Renal cortical epithelial cell (primary cell): ENCODE measurements around the gene NOVA1. TPM values are rescaled to one million over a fixed set of nuclear protein-coding genes. Genes with fewer than 3 reads are reported as not detected.

Source experiments
- DNase-seq: peaks from one replicate; pipeline ENCODE4 v3.0.0-alpha.2; 2011; ENCODE audit warnings: low read depth
- total RNA-seq: library from RNA; depleted of rRNA; stranded (reverse); fragments of >200 nt; gene quantifications from 2 replicates; pipeline ENCODE4 v1.2.3, GENCODE V29; 2014

Gene NOVA1
- total RNA-seq, 1 donor from 2014 or later, result 2.3 TPM

- no peak for DNase-seq
Measured at GRCh38 chr14:26593357-26593756, 4.5 kb downstream of the NOVA1 start.

DNA sequence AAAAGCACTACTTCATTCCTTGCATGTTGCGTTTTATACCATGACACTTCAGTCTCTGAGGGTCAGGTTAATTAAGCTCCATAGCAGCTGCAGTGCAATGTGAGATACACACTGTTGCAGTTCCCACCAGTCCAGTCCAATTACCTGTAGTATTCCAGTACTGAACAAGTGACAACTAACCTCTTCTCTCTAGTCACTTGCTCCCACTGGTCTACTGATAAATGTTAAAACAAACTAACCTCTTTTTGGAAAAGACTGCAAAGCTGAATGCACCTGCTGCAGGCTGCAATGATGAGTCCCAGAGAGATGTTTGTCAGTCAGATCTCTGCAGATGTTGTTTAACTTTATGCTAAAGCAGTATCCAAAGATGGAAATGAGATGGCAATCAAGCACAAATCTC is 7.9 kb downstream of the NOVA1 start:
- no peak for DNase-seq

- DNase-seq, result no peak
Measured at GRCh38 chr14:26577711-26578110, 20.1 kb downstream of the NOVA1 start.

DNA sequence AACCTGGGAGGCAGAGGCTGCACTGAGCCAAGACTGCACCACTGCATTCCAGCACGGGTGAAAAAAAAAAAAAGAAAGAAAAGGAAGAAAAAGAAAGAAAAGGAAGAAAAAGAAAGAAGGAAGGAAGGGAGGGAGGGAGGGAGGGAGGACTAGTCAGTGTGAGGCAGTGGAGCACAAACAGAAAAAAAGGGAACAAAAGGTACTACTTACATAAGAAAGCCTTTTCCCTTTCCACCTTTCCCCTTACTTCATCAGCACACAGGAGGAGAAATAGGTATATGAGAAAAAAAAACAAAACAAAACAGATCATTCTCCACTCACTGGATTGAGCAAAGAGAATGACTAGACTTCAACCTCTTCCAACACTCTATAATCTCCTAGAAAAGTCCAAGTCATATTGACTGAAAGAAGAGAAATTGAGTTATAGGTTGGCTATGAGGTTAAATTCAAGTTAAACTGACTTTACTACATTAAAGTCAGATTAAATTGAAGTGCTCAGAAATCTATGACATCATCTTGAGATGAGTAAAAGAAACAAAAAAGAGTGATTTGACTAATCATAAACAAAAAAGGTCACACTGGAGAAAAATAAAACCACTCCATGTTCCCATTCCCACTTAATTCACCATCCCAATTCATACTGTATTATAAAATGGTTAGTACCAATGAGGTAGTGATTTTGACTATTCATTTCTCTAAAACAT is 43.6 kb downstream of the NOVA1 start:
- no peak for DNase-seq

DNA sequence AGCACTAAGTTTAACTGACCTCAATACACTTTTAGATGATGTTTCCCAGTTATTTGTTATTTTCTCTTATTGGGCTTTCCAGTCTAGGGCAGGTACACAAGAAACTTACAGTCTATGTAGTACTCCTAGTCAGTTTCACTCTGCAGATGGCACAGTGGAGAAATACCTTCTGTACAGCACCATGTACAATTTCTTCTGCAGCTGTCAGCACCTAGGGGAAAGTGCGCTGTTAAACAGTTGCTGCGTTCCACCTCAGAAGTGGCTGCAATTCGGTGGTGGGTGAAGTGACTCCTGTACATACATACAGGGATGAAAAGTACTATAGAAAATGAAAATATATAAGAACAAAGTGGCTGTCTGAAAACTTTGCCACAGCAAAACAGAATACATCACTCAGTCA is 48.3 kb downstream of the NOVA1 start:
- DNase-seq, result no peak

DNA sequence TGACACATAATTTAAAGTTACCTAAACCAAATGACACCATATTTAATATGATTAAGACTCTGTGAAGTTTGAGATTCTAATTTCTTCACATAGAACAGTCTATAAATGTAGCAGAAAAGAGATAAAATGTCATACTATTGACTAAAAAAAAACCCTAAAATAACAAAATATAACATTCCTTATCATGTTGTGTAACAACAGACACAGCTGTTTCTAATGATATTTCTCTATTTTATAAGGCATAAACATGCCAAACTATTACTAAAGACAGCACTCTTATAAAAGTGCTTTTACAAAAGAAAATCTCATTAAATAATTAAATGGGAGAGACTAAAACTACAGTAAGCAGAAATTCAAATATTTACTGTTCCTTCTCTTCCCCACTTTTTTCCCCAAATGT is 49.4 kb downstream of the NOVA1 start:
- DNase-seq, result no peak

DNA sequence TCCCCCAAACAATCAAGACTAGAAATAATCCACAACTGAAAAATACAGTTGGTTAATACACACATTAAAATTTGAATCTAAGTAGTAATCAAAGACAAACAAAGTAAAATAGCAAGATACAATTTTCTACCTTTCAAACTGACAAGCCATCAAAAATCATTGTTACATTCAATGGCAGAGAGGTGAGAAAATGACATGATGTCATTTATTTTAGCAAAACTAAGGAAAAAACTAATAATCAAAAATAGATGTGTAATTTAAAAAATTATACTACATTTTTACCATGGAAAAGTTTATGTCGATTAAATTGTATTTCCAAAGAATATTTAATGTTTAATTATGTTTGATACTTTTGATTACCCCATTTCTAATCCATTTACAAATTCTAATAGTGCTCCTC is 59.7 kb downstream of the NOVA1 start:
- no peak for DNase-seq

- peak; percentile 28 for DNase-seq
Measured at GRCh38 chr14:26531894-26532293, 65.9 kb downstream of the NOVA1 start.

GRCh38 chr14:26528415-26529182 is 69.2 kb downstream of the NOVA1 start:
- no peak for DNase-seq

- DNase-seq, result peak; percentile 58
Measured at GRCh38 chr14:26527095-26527494, 70.7 kb downstream of the NOVA1 start.

GRCh38 chr14:26526137-26526536 is 71.7 kb downstream of the NOVA1 start:
- DNase-seq, result peak; percentile 30

GRCh38 chr14:26525085-26525484 is 72.7 kb downstream of the NOVA1 start:
- DNase-seq, result no peak

DNA sequence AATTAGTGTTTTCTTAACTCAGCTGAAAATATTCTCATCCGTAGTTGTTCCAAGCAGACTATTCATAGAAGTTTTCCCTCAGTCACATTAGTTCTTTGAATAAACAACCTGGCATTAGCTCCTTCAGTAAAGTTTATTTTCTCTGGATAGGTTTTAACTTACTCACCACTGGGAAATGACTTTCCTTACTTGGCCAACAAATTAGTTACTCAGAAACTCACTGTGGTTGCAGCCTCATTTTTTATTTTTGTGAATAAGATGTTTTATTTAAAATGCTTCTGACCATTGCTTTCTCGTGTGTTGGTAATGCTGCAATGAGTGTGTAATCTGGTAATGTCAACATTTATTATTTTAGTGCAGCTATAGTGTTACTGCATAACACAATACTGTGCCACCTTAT is 74.9 kb downstream of the NOVA1 start:
- peak; percentile 85 for DNase-seq

DNA sequence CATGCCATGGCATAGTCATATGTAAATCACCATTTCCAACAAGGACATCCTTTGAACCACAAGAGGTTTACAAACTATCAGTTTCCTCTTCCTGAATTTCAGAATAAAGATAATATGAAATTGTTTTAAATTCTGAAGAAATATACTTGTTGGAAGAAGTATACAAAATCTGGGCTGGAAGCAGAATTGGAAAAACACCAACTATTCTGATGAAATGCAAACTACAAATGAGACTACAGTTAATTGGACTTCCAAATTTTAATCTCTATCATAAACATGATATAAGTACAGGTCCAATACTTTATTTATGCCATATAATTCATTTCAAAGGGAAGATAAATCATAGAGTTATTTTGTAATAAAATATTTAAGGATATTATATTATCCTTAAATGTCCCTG is 80.1 kb downstream of the NOVA1 start:
- no peak for DNase-seq

DNA sequence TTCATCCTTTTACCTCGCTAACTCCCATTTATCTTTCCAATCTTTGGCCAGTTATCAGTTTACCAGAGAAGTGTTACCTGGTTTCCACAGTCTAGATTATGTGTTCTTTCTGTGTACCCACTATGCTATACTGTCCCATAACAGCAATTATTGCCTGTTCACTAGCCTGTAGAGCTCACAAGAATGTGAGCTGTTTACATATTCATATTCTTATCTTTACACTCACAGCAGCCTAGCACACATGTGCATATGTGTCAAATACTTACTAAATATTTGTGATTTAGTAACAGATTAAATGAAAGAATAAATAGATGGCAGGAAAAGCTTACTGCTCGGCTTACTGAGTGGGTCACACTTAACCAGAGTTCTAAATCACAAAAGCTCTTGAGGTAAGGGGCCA is 97.8 kb downstream of the NOVA1 start:
- no peak for DNase-seq

- no peak for DNase-seq
Measured at GRCh38 chr14:26499546-26499945, 98.3 kb downstream of the NOVA1 start.

- DNase-seq, result no peak
Measured at GRCh38 chr14:26486922-26487321, 110.9 kb downstream of the NOVA1 start.

DNA sequence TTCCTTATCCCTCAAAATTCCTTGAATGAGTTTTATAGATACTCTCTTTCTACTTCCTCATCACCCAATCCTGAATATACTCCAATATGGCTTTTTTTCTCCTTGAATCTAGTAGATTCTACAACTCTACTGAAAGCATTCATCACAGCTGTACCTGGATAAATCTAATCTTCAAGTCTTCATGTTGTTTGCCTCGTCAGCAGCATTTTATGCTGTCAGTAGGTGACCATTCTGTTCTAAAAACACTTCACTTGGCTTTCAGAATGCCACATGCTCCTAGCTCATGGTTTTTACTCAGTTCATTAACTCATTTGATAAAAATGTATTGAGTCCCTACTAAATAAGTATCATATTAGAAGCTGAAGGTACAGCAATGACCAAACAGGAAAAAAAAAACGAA is 113.3 kb downstream of the NOVA1 start:
- DNase-seq, result no peak

DNA sequence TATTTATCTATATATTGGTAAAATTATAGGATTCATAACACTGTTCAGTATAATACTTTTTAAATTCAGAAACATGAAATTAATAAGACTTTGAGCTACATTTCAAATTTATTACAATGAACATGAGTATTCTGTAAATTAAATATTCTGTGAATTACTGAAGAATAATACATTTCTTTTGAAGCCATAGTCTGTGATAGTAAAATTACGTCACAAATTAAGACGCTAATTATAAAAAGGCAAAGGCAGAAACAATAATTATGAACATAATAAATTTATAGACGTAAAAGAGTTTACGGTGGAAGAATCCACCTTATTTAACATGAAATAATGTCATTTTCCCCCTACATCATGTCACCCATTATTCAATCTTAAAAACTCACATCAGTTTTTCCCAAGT is 118.9 kb downstream of the NOVA1 start:
- no peak for DNase-seq

GRCh38 chr14:26466862-26467261 is 131.0 kb downstream of the NOVA1 start:
- DNase-seq, result no peak

GRCh38 chr14:26463136-26463535 is 134.7 kb downstream of the NOVA1 start:
- no peak for DNase-seq

- DNase-seq, result no peak
Measured at GRCh38 chr14:26454105-26454504, 143.7 kb downstream of the NOVA1 start.

- DNase-seq, result no peak
Measured at GRCh38 chr14:26448181-26448855, 149.5 kb downstream of the NOVA1 start.
